LNCAP (cell line): ENCODE results near the gene PEX16.

Experiments used
- TF ChIP-seq, protein P1 (sequence below): fragments of 450-650 bp; IDR thresholded peaks from 2 replicates; pipeline ENCODE4 v1.5.1; 2017; ENCODE audit warnings: mild to moderate bottlenecking

PEX16 gene

DNA sequence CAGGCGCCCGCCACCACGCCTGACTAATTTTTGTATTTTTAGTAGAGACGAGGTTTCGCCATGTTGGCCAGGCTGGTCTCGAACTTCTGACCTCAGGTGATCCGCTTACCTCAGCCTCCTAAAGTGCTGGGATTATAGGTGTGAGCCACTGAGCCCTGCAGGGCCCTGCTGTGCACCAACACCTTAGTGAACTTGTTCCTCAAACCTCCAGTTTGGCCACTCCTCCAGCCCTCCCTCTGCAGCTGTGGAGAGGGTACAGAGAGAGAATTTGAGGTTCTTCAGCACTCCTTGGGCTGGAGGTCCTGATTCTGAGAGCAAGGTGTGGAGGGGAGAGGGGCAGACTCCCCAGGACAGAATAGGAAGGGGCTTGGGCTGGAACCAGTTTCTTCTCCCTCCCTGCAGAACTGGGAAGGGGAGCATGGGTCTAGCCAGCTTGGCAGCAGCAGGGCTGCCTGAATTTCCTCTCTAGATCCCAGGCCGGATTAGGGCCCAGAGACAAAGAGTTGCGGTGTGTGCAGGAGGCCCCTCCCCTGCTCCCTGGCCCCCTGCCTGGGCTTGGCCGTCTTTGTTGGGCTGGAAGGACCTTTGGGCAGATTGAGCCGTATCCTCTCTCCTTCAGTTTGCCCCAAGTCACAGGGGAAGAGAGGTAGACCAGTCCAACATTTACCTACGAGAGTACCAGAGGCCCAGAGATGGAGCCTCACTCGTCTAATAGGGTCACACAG, 2.3 kb upstream of the PEX16 start:
- TF ChIP-seq, protein P1, sequence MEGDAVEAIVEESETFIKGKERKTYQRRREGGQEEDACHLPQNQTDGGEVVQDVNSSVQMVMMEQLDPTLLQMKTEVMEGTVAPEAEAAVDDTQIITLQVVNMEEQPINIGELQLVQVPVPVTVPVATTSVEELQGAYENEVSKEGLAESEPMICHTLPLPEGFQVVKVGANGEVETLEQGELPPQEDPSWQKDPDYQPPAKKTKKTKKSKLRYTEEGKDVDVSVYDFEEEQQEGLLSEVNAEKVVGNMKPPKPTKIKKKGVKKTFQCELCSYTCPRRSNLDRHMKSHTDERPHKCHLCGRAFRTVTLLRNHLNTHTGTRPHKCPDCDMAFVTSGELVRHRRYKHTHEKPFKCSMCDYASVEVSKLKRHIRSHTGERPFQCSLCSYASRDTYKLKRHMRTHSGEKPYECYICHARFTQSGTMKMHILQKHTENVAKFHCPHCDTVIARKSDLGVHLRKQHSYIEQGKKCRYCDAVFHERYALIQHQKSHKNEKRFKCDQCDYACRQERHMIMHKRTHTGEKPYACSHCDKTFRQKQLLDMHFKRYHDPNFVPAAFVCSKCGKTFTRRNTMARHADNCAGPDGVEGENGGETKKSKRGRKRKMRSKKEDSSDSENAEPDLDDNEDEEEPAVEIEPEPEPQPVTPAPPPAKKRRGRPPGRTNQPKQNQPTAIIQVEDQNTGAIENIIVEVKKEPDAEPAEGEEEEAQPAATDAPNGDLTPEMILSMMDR: no peak

DNA sequence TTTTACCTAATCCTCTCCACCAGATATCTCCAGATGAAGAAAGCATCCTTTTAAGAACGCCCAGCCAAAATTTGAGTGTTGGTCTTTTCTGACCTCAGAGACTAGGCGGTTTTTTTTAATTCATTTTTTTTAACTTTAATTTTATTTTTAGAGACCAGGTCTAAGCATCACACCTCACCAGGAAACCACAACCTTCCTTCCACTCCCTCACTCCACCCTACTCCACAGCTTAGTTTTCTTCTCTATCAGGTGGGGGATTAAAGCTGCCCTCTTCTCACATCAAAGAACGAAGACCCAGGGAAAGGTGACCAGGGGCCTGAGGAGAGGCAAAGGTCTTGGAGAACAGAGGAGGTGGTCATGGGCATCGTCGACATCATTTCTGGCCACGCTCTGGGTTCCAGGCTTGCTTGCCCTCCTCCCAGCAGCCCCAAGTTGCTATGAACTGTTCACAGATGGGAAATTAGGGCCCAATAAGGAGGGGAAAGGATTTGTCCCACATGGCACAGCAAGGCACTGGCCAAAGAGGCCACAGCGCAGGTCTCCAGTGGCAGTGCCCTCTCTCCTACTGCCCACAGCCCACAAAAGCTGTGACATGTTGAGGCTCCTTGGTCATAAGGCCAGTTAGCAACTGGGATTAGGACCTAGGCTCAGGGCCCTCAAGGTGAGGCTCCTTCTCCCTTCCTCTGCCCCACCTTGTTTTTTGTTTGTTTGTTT, 1.4 kb upstream of the PEX16 start:
- TF ChIP-seq, protein P1: no peak

DNA sequence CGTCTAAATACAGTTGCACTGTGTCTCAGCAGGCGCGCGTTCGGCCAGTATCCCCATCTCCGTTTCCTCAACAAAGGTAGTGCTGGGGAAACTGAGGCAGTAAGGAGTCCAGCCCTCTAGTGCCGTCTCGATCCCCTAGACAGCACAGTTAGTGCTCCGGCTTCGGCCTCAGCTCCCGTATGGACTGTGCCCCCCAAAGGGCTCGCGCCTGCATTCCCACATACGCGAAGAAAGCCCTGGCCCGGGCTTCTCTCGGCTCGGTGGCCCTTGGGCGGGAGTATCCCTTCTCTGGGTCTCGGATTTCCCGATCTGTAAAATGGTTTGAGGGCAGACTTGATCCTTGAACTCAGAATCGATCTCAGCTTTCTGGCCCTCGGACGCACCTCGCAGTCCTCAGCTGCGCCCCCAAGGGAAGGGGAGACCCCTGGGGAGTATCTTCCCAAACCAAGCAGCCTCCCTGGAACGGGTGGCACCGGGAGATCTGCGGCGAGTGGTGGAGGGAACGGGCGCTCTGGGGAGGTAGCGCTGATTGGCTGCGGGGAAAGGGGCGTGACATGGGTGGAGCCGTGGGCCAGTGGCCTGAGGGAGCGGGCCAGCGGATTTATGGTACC, 759 bp upstream of the PEX16 start:
- TF ChIP-seq, protein P1: no peak

DNA sequence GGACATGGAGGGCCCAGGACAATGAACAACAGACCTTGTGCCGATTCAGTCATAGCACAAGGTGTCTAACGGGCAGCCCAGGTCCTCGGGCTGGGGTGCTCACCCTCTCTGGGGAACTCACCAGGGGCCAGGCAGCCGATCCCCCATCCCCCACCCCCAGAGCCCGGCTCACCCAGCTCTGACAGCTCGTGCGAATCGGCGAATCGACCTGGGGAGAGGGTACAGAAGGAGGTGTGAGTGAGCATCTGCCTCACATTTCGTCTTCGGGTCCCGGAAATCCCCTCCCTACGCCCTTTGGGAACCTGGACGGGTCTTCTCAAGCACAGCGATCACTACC, 423 bp downstream of the PEX16 start:
- TF ChIP-seq, protein P1: no peak

DNA sequence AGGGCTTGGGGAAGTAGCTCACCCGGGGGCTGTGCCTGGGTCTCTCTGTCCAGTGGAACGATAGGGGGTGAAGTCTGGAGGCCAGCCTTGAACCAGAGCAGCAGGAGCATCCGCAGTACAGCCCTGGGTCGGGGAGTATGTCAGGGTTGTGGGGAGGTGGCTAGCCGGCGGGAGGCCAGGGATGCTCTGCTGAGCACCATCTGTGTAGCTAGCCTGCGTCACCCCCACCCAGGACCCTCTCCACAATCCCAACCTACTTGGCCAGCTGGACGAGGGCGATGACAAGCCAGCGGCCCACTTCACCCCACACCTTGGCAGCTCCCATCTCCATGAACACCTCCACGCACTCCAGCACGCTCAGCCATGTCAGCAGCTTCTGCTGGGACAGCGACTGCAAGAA, 2.2 kb downstream of the PEX16 start:
- TF ChIP-seq, protein P1: no peak

DNA sequence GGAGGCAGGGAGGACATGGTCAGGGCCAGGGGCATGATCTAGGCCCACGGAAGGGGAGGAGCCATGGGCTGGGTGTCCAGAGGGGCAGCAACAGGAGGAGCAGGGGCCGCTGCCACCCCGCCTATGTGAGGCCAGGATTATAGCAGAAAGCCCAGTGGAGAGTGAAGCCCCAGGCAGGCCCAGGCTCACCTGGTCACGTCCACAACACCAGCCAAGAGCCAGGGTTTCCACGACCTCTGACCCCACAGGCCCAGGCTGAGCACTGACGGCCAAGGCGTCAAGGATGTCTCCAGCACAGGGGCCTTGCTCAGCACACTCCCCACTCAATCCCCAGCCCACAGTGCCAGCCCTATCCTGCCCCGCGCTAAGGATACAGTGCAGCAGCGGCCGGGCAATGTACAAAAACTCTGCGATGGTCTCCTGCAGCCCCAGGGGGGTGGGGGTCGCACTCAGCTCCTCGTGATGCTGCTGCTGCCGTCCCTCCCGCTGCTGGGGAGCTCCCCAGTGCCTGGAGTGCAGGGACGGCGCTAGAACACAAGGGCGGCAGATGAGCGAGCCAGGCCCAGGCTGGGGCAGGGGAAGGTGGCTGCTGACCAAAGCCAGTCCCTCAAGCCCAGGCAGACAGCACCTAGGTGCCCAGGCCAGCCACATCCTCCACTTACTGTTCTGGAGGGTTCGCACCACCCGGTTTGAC, 3.6 kb downstream of the PEX16 start:
- TF ChIP-seq, protein P1: no peak

DNA sequence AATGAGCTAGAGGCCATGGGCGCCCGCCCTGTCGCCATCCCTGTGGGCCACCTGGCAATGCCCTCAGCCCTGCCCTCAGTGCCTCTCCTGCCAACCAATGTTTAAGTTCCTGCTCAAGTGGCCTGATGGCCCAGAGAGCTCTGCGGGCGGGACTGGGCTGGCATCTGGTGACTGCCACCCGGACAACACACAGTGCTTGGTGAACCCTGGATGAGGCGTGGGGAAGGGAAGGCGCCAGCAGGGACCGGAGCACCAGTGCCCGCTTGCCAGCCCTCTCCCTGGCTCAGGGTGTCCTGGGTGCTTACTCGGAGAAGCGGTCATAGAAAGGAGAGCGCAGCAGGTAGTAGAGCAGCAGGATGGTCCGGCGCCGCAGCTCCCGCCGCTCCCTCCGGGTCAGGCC, 4.2 kb downstream of the PEX16 start:
- TF ChIP-seq, protein P1: no peak
